Posterior cingulate gyrus (tissue), 11 donors: ENCODE data around the gene OSBPL3.
"Not testable (repeated sequence)": the region's sequence is repeated elsewhere in the genome, so short reads cannot be mapped to it uniquely, and the experiment has no call there.

ENCODE experiments used
- DNase-seq, 10 donors: peaks; one replicate each; pipeline versions ENCODE4 v3.0.0 to v3.0.0-alpha.2; 2020 to 2021; ENCODE audit warnings: mixed read lengths in 3 of 10
- intact Hi-C: fragments of 100-400 bp; cut with DNase I; formaldehyde crosslinking; loops from one replicate; pipeline ENCODE4 v1.15.1; 2023

The OSBPL3 gene

GRCh38 chr7:24924375-24924774 is 55.6 kb downstream of the OSBPL3 start:
- DNase-seq: no peak
- intact Hi-C loops: no loop called here

- DNase-seq: peak in 2 of 10 donors; percentile 60 to 79
- intact Hi-C loops: no loop called here
Measured at GRCh38 chr7:24923172-24923865, 56.7 kb downstream of the OSBPL3 start.

- intact Hi-C loops: no loop called here
- no peak for DNase-seq
Measured at GRCh38 chr7:24922099-24922773, 57.7 kb downstream of the OSBPL3 start.

GRCh38 chr7:24921362-24921679 is 58.7 kb downstream of the OSBPL3 start:
- intact Hi-C loops: no loop called here
- no peak for DNase-seq

- no peak for DNase-seq
- intact Hi-C loops: no loop called here
Measured at GRCh38 chr7:24920451-24921361, 59.3 kb downstream of the OSBPL3 start.

- DNase-seq: no peak
- intact Hi-C loops: no loop called here
Measured at GRCh38 chr7:24917510-24918239, 62.3 kb downstream of the OSBPL3 start.

GRCh38 chr7:24916463-24917040 is 63.4 kb downstream of the OSBPL3 start:
- DNase-seq: no peak
- intact Hi-C loops: no loop called here

GRCh38 chr7:24914465-24914859 is 65.5 kb downstream of the OSBPL3 start:
- intact Hi-C loops: no loop called here
- DNase-seq: no peak

- intact Hi-C loops: no loop called here
- DNase-seq: no peak
Measured at GRCh38 chr7:24913801-24914464, 66.0 kb downstream of the OSBPL3 start.

- intact Hi-C loops: no loop called here
- no peak for DNase-seq
Measured at GRCh38 chr7:24912874-24913514, 67.0 kb downstream of the OSBPL3 start.

GRCh38 chr7:24912424-24912823 is 67.6 kb downstream of the OSBPL3 start:
- DNase-seq: no peak
- intact Hi-C loops: no loop called here

GRCh38 chr7:24911213-24911603 is 68.8 kb downstream of the OSBPL3 start:
- intact Hi-C loops: no loop called here
- no peak for DNase-seq

GRCh38 chr7:24910551-24911212 is 69.3 kb downstream of the OSBPL3 start:
- no peak for DNase-seq
- intact Hi-C loops: no loop called here

- DNase-seq: no peak
- intact Hi-C loops: no loop called here
Measured at GRCh38 chr7:24908727-24909126, 71.3 kb downstream of the OSBPL3 start.

- intact Hi-C loops: no loop called here
- DNase-seq: no peak
Measured at GRCh38 chr7:24908166-24908565, 71.8 kb downstream of the OSBPL3 start.

GRCh38 chr7:24907311-24907886 is 72.6 kb downstream of the OSBPL3 start:
- intact Hi-C loops: no loop called here
- DNase-seq: no peak

GRCh38 chr7:24905996-24906770 is 73.8 kb downstream of the OSBPL3 start:
- intact Hi-C loops: no loop called here

GRCh38 chr7:24903992-24904391 is 76.0 kb downstream of the OSBPL3 start:
- intact Hi-C loops, DNase-seq: not testable (repeated sequence)

More at GRCh38 chr7:24905996-24906770, 73.8 kb downstream of the OSBPL3 start:
- DNase-seq: no peak
